H1 (cell line): ENCODE measurements around the gene PPP1R3E. TPM values are rescaled to one million over a fixed set of nuclear protein-coding genes. Genes with fewer than 3 reads are reported as not detected.

Source experiments
- E2F6 ChIP-seq: IDR thresholded peaks from 2 replicates; pipeline ENCODE4 v1.6.1; 2012; ENCODE audit warnings: inconsistent platforms
- polyA plus RNA-seq, 7 experiments: library from polyadenylated mRNA; depleted of rRNA in 3 of 7; stranded (reverse) in 5 of 7; unstranded in 2 of 7; fragments of >200 nt in 5 of 7; fragments of 200-250 nt in 2 of 7; gene quantifications; 1 replicate in 5 of 7; 2 replicates in 1 of 7; 4 replicates in 1 of 7; pipeline versions ENCODE4 v1.2.1 to v1.2.3, GENCODE V29; 2011 to 2013; ENCODE audit warnings: missing spikeins in 2 of 7, mixed read lengths in 2 of 7
- small RNA-seq: library from polyadenylated mRNA; stranded (forward); fragments of <200 nt; extraction: miRNeasy Mini kit (QIAGEN cat#:217004); gene quantifications from one replicate; pipeline ENCODE3, GENCODE V24; 2013; ENCODE audit not compliant: insufficient read depth
- total RNA-seq: library from RNA; stranded (reverse); fragmentation: NEBNext Ultra II Directional; extraction: Animal tissue kit (Norgen Biotek cat#: 25700); gene quantifications from 2 replicates; pipeline ENCODE4 v1.2.1, GENCODE V29; 2021

PPP1R3E gene
- total and polyA plus RNA-seq, 2 of the 8 experiments (the other 6 are each of a cell fraction or from before 2014, with no cell fraction given), result 4.4 to 4.7 TPM

- no peak for TF ChIP-seq E2F6
Measured at GRCh38 chr14:23248601-23249000, 54.1 kb downstream of the PPP1R3E start (continued).

Small RNA genes within 50 kb of the gene (small RNA-seq; reads per million reads assigned to genes)
- not detected for gene RNU6-1046P

Other genes starting within 250 kb of the PPP1R3E start
- gene CDH24, start 245.3 kb downstream of the PPP1R3E start, total RNA-seq, result 18.1 TPM in 2 replicates
- gene CDH24, start 245.3 kb downstream of the PPP1R3E start, polyA plus RNA-seq (2011; rRNA removed), result 27.6 and 41.8 TPM in 2 replicates
- gene ACIN1, start 207.7 kb downstream of the PPP1R3E start, total RNA-seq, result 233 and 237 TPM in 2 replicates
- gene ACIN1, start 207.7 kb downstream of the PPP1R3E start, polyA plus RNA-seq (2011; rRNA removed), result 132 and 153 TPM in 2 replicates
- 78.1 and 91.2 TPM in 2 replicates for gene C14orf119, start 207.4 kb downstream of the PPP1R3E start, total RNA-seq
- 49.8 and 94.0 TPM in 2 replicates for gene C14orf119, start 207.4 kb downstream of the PPP1R3E start, polyA plus RNA-seq (2011; rRNA removed)
- not detected in 2 replicates for gene CIROP, start 197.9 kb downstream of the PPP1R3E start, total RNA-seq
- gene CIROP, start 197.9 kb downstream of the PPP1R3E start, polyA plus RNA-seq (2011; rRNA removed), result 0.03 and 0.06 TPM in 2 replicates
- not detected in 2 replicates for gene CEBPE, start 183.6 kb downstream of the PPP1R3E start, total RNA-seq
- gene CEBPE, start 183.6 kb downstream of the PPP1R3E start, polyA plus RNA-seq (2011; rRNA removed), result 0.05 and 0.06 TPM in 2 replicates
- gene SLC7A8, start 119.2 kb downstream of the PPP1R3E start, total RNA-seq, result 204 and 209 TPM in 2 replicates
- 181 and 182 TPM in 2 replicates for gene SLC7A8, start 119.2 kb downstream of the PPP1R3E start, polyA plus RNA-seq (2011; rRNA removed)
- 1.2 TPM in 1 of 2 replicates, not detected in the other for gene RNF212B, start 64.9 kb downstream of the PPP1R3E start, total RNA-seq
- 0.36 and 0.95 TPM in 2 replicates for gene RNF212B, start 64.9 kb downstream of the PPP1R3E start, polyA plus RNA-seq (2011; rRNA removed)
- 9.1 and 9.7 TPM in 2 replicates for gene HOMEZ, start 16.7 kb downstream of the PPP1R3E start, total RNA-seq
- 12.3 and 15.9 TPM in 2 replicates for gene HOMEZ, start 16.7 kb downstream of the PPP1R3E start, polyA plus RNA-seq (2011; rRNA removed)
- gene BCL2L2, start 4.0 kb upstream of the PPP1R3E start, total RNA-seq, result 13.3 and 13.8 TPM in 2 replicates
- 9.3 and 10.5 TPM in 2 replicates for gene BCL2L2, start 4.0 kb upstream of the PPP1R3E start, polyA plus RNA-seq (2011; rRNA removed)
- 300 and 312 TPM in 2 replicates for gene PABPN1, start 18.6 kb upstream of the PPP1R3E start, total RNA-seq
- gene PABPN1, start 18.6 kb upstream of the PPP1R3E start, polyA plus RNA-seq (2011; rRNA removed), result 229 and 331 TPM in 2 replicates
- 39.4 and 43.0 TPM in 2 replicates for gene SLC22A17, start 50.0 kb upstream of the PPP1R3E start, total RNA-seq
- gene SLC22A17, start 50.0 kb upstream of the PPP1R3E start, polyA plus RNA-seq (2011; rRNA removed), result 49.0 and 77.7 TPM in 2 replicates
- gene EFS, start 62.3 kb upstream of the PPP1R3E start, total RNA-seq, result 27.8 and 29.0 TPM in 2 replicates
- 28.6 and 39.0 TPM in 2 replicates for gene EFS, start 62.3 kb upstream of the PPP1R3E start, polyA plus RNA-seq (2011; rRNA removed)
- not detected in 2 replicates for gene IL25, start 70.0 kb upstream of the PPP1R3E start, total RNA-seq
- not detected in 2 replicates for gene IL25, start 70.0 kb upstream of the PPP1R3E start, polyA plus RNA-seq (2011; rRNA removed)
- gene CMTM5, start 74.2 kb upstream of the PPP1R3E start, total RNA-seq, result not detected in 2 replicates
- gene CMTM5, start 74.2 kb upstream of the PPP1R3E start, polyA plus RNA-seq (2011; rRNA removed), result 2.1 and 2.8 TPM in 2 replicates
- gene MYH6, start 105.4 kb upstream of the PPP1R3E start, total RNA-seq, result not detected in 2 replicates
- gene MYH6, start 105.4 kb upstream of the PPP1R3E start, polyA plus RNA-seq (2011; rRNA removed), result 0.03 and 0.05 TPM in 2 replicates
- gene MYH7, start 132.8 kb upstream of the PPP1R3E start, total RNA-seq, result not detected in 2 replicates
- gene MYH7, start 132.8 kb upstream of the PPP1R3E start, polyA plus RNA-seq (2011; rRNA removed), result 0.02 TPM in 1 of 2 replicates, not detected in the other
- 48.8 and 56.0 TPM in 2 replicates for gene NGDN, start 166.8 kb upstream of the PPP1R3E start, total RNA-seq
- gene NGDN, start 166.8 kb upstream of the PPP1R3E start, polyA plus RNA-seq (2011; rRNA removed), result 22.4 and 39.8 TPM in 2 replicates
- gene ZFHX2, start 248.9 kb upstream of the PPP1R3E start, total RNA-seq, result 27.0 and 28.6 TPM in 2 replicates
- gene ZFHX2, start 248.9 kb upstream of the PPP1R3E start, polyA plus RNA-seq (2011; rRNA removed), result 2.7 and 3.7 TPM in 2 replicates